Panc1 (cell line): Measurements from ENCODE around the gene CENPT.

ENCODE experiments used
- CTCF ChIP-seq: fragments of 450-650 bp; IDR thresholded peaks from 2 replicates; pipeline ENCODE4 v1.5.1; 2017; ENCODE audit warnings: mild to moderate bottlenecking
- POLR2AphosphoS5 ChIP-seq: IDR thresholded peaks from 2 replicates; pipeline ENCODE4 v1.6.1; 2012; ENCODE audit warnings: mild to moderate bottlenecking, low read depth, low read length, moderate library complexity
- REST ChIP-seq, 2 experiments: IDR thresholded peaks; 2 replicates each; pipeline ENCODE4 v1.6.1; 2011 to 2012; ENCODE audit warnings: low read depth in 2 of 2, control low read depth in 1 of 2, low read length in 1 of 2, mild to moderate bottlenecking in 1 of 2, moderate library complexity in 1 of 2; ENCODE audit not compliant: insufficient read depth in 1 of 2

- TF ChIP-seq CTCF, result no peak
- no peak for TF ChIP-seq REST (IDR thresholded peaks at IDR 0.05; ENCODE audit: insufficient read depth in 1 of 2, low read depth in 2 of 2, low read length in 1 of 2)
- TF ChIP-seq POLR2AphosphoS5, result no peak
These were observed 14.5 kb downstream of the CENPT start for GRCh38 chr16:67833030-67833414.
